H1 (cell line): ENCODE data around the gene SWI5. TPM values are rescaled to one million over a fixed set of nuclear protein-coding genes. Genes with fewer than 3 reads are reported as not detected.
A peak's percentile ranks its signal among the peaks of the same experiment; 100 is the strongest.

Experiments used
- CTCF ChIA-PET: fragments of 300-600 bp; sonication (Branson Sonifier 250); formaldehyde crosslinking; loops from one replicate; lab custom pipeline; 2021; ENCODE audit not compliant: partially characterized antibody; lab: Charles Lee
- POLR2A ChIA-PET: fragments of 300-600 bp; sonication (Branson Sonifier 250); formaldehyde crosslinking; loops from one replicate; lab custom pipeline; 2021; ENCODE audit warnings: inconsistent platforms; ENCODE audit not compliant: partially characterized antibody; lab: Charles Lee
- DNase-seq, 2 experiments: peaks; one replicate each; pipeline versions ENCODE4 v3.0.0 to v3.0.0-alpha.2; 2010 to 2022; ENCODE audit warnings: low spot score in 2 of 2, low read depth in 1 of 2, mixed read lengths in 1 of 2
- FAIRE-seq: peaks from 2 replicates; lab custom pipeline; 2011; peaks lifted over from hg19 to GRCh38; lab: Jason Lieb, UNC
- H2AFZ ChIP-seq: 2 replicates; pipeline ENCODE4 v1.8.1; 2012; ENCODE audit warnings: low read length, inconsistent platforms
- H2AK5ac ChIP-seq: 2 replicates; pipeline ENCODE4 v1.6.1; 2013; ENCODE audit warnings: low read depth, low read length
- H2BK120ac ChIP-seq: replicated peaks from 2 replicates; pipeline ENCODE3; 2013; ENCODE audit warnings: low read depth, low read length, inconsistent platforms
- H2BK12ac ChIP-seq: 2 replicates; pipeline ENCODE4 v1.6.1; 2013; ENCODE audit warnings: low read depth, low read length
- H2BK15ac ChIP-seq: 2 replicates; pipeline ENCODE4 v1.6.1; 2013; ENCODE audit warnings: low read length
- H2BK20ac ChIP-seq: 2 replicates; pipeline ENCODE4 v1.6.1; 2013; ENCODE audit warnings: low read length
- H2BK5ac ChIP-seq: 2 replicates; pipeline ENCODE4 v1.6.1; 2013; ENCODE audit warnings: low read depth, low read length
- H3K14ac ChIP-seq: 2 replicates; pipeline ENCODE4 v1.6.1; 2013; ENCODE audit warnings: inconsistent platforms; ENCODE audit not compliant: insufficient read length
- H3K18ac ChIP-seq: 2 replicates; pipeline ENCODE4 v1.6.1; 2013; ENCODE audit warnings: low read length; ENCODE audit errors: extremely low read depth
- H3K23ac ChIP-seq: 2 replicates; pipeline ENCODE4 v1.6.1; 2013; ENCODE audit warnings: inconsistent platforms; ENCODE audit not compliant: insufficient read length
- H3K23me2 ChIP-seq: 2 replicates; pipeline ENCODE4 v1.6.1; 2013; ENCODE audit warnings: low read depth, low read length
- H3K27ac ChIP-seq: 2 replicates; pipeline ENCODE4 v1.6.1; 2011; ENCODE audit warnings: low read depth, low read length, inconsistent platforms
- H3K27me3 ChIP-seq, 4 experiments: replicated peaks in 1 of 4; 1 replicate in 1 of 4; 2 replicates in 3 of 4; pipeline versions ENCODE4 v1.6.1 to v1.8.1; 2011 to 2013; ENCODE audit warnings: low read length in 3 of 4, mild to moderate bottlenecking in 3 of 4, inconsistent platforms in 2 of 4, mixed read lengths in 2 of 4, moderate library complexity in 1 of 4; ENCODE audit not compliant: control insufficient read depth in 3 of 4, insufficient read depth in 3 of 4; ENCODE audit errors: extremely low read depth in 1 of 4
- H3K36me3 ChIP-seq, 4 experiments: 2 replicates each; pipeline versions ENCODE4 v1.6.1 to v1.8.1; 2011 to 2013; ENCODE audit warnings: mild to moderate bottlenecking in 4 of 4, low read length in 3 of 4, moderate library complexity in 2 of 4, control low read depth in 1 of 4, inconsistent platforms in 1 of 4; ENCODE audit not compliant: insufficient read depth in 4 of 4, control insufficient read depth in 2 of 4
- H3K4ac ChIP-seq: replicated peaks from 2 replicates; pipeline ENCODE3; 2013; ENCODE audit warnings: low read length, low read depth, mixed read lengths, inconsistent platforms; ENCODE audit not compliant: insufficient read length
- H3K4me1 ChIP-seq, 4 experiments: replicated peaks in 1 of 4; 1 replicate in 1 of 4; 2 replicates in 3 of 4; pipeline versions ENCODE4 v1.6.1 to v1.8.1; 2011 to 2013; ENCODE audit warnings: low read length in 3 of 4, inconsistent platforms in 2 of 4, mixed read lengths in 1 of 4; ENCODE audit not compliant: insufficient read depth in 4 of 4, control insufficient read depth in 3 of 4
- H3K4me2 ChIP-seq, 2 experiments: 2 replicates each; pipeline versions ENCODE4 v1.6.1 to v1.8.1; 2011 to 2013; ENCODE audit warnings: low read depth in 2 of 2, low read length in 2 of 2, control low read depth in 1 of 2, inconsistent platforms in 1 of 2, mild to moderate bottlenecking in 1 of 2; ENCODE audit not compliant: insufficient read depth in 1 of 2
- H3K4me3 ChIP-seq, 4 experiments: fragments of 200-600, 300-600 bp in 1 of 4; sonication (generic), shearing (Covaris generic), sonication (Bioruptor Twin) in 1 of 4; 2 replicates each; pipeline versions ENCODE4 v1.5.1 to v1.8.1; 2011 to 2016; ENCODE audit warnings: low read length in 4 of 4, low read depth in 3 of 4, control low read depth in 2 of 4, inconsistent platforms in 2 of 4, mild to moderate bottlenecking in 2 of 4, mixed read lengths in 1 of 4, moderate library complexity in 1 of 4; ENCODE audit not compliant: insufficient read depth in 2 of 4; ENCODE audit errors: extremely low read depth in 1 of 4
- H3K56ac ChIP-seq: replicated peaks from 2 replicates; pipeline ENCODE3; 2013; ENCODE audit warnings: low read depth, mild to moderate bottlenecking, mixed read lengths, low read length, inconsistent platforms; ENCODE audit not compliant: insufficient read length
- H3K79me1 ChIP-seq: 2 replicates; pipeline ENCODE4 v1.6.1; 2013; ENCODE audit warnings: low read depth, low read length, control low read depth
- H3K79me2 ChIP-seq, 2 experiments: 2 replicates each; pipeline versions ENCODE4 v1.6.1 to v1.8.1; 2012 to 2013; ENCODE audit warnings: low read length in 2 of 2, mild to moderate bottlenecking in 2 of 2, inconsistent platforms in 1 of 2; ENCODE audit not compliant: insufficient read depth in 2 of 2, control insufficient read depth in 1 of 2
- H3K9ac ChIP-seq, 4 experiments: replicated peaks in 1 of 4; 1 replicate in 1 of 4; 2 replicates in 3 of 4; pipeline versions ENCODE4 v1.6.1 to v1.8.1; 2011 to 2013; ENCODE audit warnings: low read depth in 3 of 4, low read length in 3 of 4, control low read depth in 2 of 4, mild to moderate bottlenecking in 2 of 4, moderate library complexity in 2 of 4, inconsistent platforms in 1 of 4; ENCODE audit errors: extremely low read depth in 1 of 4
- H3K9me3 ChIP-seq, 2 experiments: 2 replicates each; pipeline versions ENCODE4 v1.6.1 to v1.8.1; 2012 to 2013; ENCODE audit warnings: mild to moderate bottlenecking in 2 of 2, moderate library complexity in 2 of 2, control low read depth in 1 of 2, inconsistent platforms in 1 of 2, low read depth in 1 of 2, low read length in 1 of 2, mixed read lengths in 1 of 2; ENCODE audit not compliant: insufficient read depth in 2 of 2
- H4K20me1 ChIP-seq, 2 experiments: replicated peaks in 1 of 2; 2 replicates each; pipeline versions ENCODE3 to v1.8.1; 2011 to 2013; ENCODE audit warnings: inconsistent platforms in 2 of 2, low read length in 2 of 2, mild to moderate bottlenecking in 1 of 2; ENCODE audit not compliant: insufficient read depth in 2 of 2, control insufficient read depth in 1 of 2
- H4K5ac ChIP-seq: 2 replicates; pipeline ENCODE4 v1.6.1; 2013; ENCODE audit warnings: low read length, low read depth, mixed read lengths, inconsistent platforms; ENCODE audit not compliant: insufficient read length
- H4K8ac ChIP-seq: 2 replicates; pipeline ENCODE4 v1.8.0; 2013; ENCODE audit warnings: mild to moderate bottlenecking, moderate library complexity, low read length, inconsistent platforms; ENCODE audit not compliant: insufficient read depth; ENCODE audit errors: extremely low read depth
- H4K91ac ChIP-seq: replicated peaks from 2 replicates; pipeline ENCODE3; 2013; ENCODE audit warnings: low read length, mixed read lengths, inconsistent platforms; ENCODE audit not compliant: insufficient read length
- FOSL1 ChIP-seq: IDR thresholded peaks from 2 replicates; pipeline ENCODE4 v1.6.1; 2011; ENCODE audit warnings: mild to moderate bottlenecking, low read depth, low read length, moderate library complexity; ENCODE audit not compliant: insufficient read depth
- HDAC2 ChIP-seq, 2 experiments: fragments of 300-600 bp in 1 of 2; sonication (generic) in 1 of 2; IDR thresholded peaks; 2 replicates each; pipeline ENCODE4 v1.6.1; 2011 to 2012; ENCODE audit warnings: low read depth in 2 of 2, low read length in 2 of 2, mild to moderate bottlenecking in 2 of 2, moderate library complexity in 2 of 2, borderline replicate concordance in 1 of 2, inconsistent platforms in 1 of 2
- POLR2AphosphoS5 ChIP-seq: IDR thresholded peaks from 2 replicates; pipeline ENCODE4 v1.6.1; 2011; ENCODE audit warnings: low read depth, low read length
- whole genome bisulfite sequencing, 2 experiments: shearing (Covaris generic) in 1 of 2; methylation state at CpG; one replicate each; pipeline versions ENCODE4 v1.1.6 to v1.1.7; 2013 to 2015; ENCODE audit warnings: low lambda C conversion rate in 2 of 2, mixed read lengths in 2 of 2, inconsistent platforms in 1 of 2, low coverage in 1 of 2, missing lambda C conversion rate in 1 of 2; ENCODE audit not compliant: insufficient replicate concordance in 2 of 2, insufficient coverage in 1 of 2, insufficient read length in 1 of 2; ENCODE audit errors: extremely low coverage in 1 of 2, missing lambda C conversion rate in 1 of 2; 5-methylcytosine and 5-hydroxymethylcytosine counted together
- polyA plus RNA-seq, 7 experiments: library from polyadenylated mRNA; depleted of rRNA in 3 of 7; stranded (reverse) in 5 of 7; unstranded in 2 of 7; fragments of >200 nt in 5 of 7; fragments of 200-250 nt in 2 of 7; gene quantifications; 1 replicate in 5 of 7; 2 replicates in 1 of 7; 4 replicates in 1 of 7; pipeline versions ENCODE4 v1.2.1 to v1.2.3, GENCODE V29; 2011 to 2013; ENCODE audit warnings: missing spikeins in 2 of 7, mixed read lengths in 2 of 7
- total RNA-seq: library from RNA; stranded (reverse); fragmentation: NEBNext Ultra II Directional; extraction: Animal tissue kit (Norgen Biotek cat#: 25700); gene quantifications from 2 replicates; pipeline ENCODE4 v1.2.1, GENCODE V29; 2021

Gene SWI5
- total and polyA plus RNA-seq, 2 of the 8 experiments (the other 6 are each of a cell fraction or from before 2014, with no cell fraction given), result 29.0 to 59.5 TPM

GRCh38 chr9:128253140-128253990 lies 22.7 kb upstream of the SWI5 start:
- peaks cover 0 to 7% (median 6%) of the 10 kb centered on the region in 4 experiments; a peak in 5 of 7 replicates for H3K4me1 ChIP-seq

More at GRCh38 chr9:128253140-128253990, 22.7 kb upstream of the SWI5 start:
- ChIA-PET POLR2A (interaction anchor here (0.6 to 2.5 kb wide), 12 partner anchors 7 to 131 kb away, joined by 3 to 10 read pairs (median 3); partner anchors contain the start of genes GOLGA2 and SWI5), CTCF (interaction anchor here (0.6 to 7.9 kb wide), 15 partner anchors 8 to 415 kb away, joined by 3 to 58 read pairs (median 3); no protein-coding TSS in a partner anchor)
- Histone ChIP-seq H3K36me3 (peaks cover 0 to 15% (median 5%) of the 10 kb centered on the region in 4 experiments; a peak in 4 of 8 replicates), H2BK120ac (no peak overlapping the region), H2BK20ac (no peak overlapping the region), H3K9me3 (no peaks in the 10 kb centered on the region), H3K56ac (no peak overlapping the region), H3K27me3 (no peaks in the 10 kb centered on the region; a peak in 1 of 7 replicates), H3K79me1 (peaks cover 8% of the 10 kb centered on the region), H3K18ac (no peak overlapping the region), H3K14ac (no peak overlapping the region), H4K8ac (no peak overlapping the region), H3K23me2 (peaks cover 11% of the 10 kb centered on the region), H3K4me2 (no peak overlapping the region)
- 90% methylated on average over 28 of the region's 31 CpGs; no CpG with 5 or more reads in 1 of the 2 experiments for WGBS, 2 experiments
- DNase-seq (no peak), FAIRE-seq (no peak)
- TF ChIP-seq HDAC2 (IDR thresholded peaks at IDR 0.05; ENCODE audit: borderline replicate concordance in 1 of 2, low read depth in 2 of 2, low read length in 2 of 2), result no peak
- peak; percentile 27; the same call in 1 of the 2 replicates for TF ChIP-seq POLR2AphosphoS5
- no peak for TF ChIP-seq FOSL1
- TF ChIP-seq, all 59 proteins: peak for 1
- Histone ChIP-seq H4K20me1 (peaks cover 10 to 24% of the 10 kb centered on the region in 2 experiments), H3K4ac (no peak overlapping the region), H4K91ac (no peak overlapping the region), H2AK5ac (0 out of 2 replicates have a peak overlapping the region, but pooled peaks have one; percentile 24), H2AFZ (no peak overlapping the region), H3K9ac (no peak overlapping the region), H3K4me3 (no peak overlapping the region), H2BK12ac (no peak overlapping the region), H3K23ac (no peak overlapping the region), H3K79me2 (peaks cover 0 to 7% of the 10 kb centered on the region in 2 experiments; a peak in 1 of 4 replicates), H2BK5ac (0 out of 2 replicates have a peak overlapping the region, but pooled peaks have one; percentile 35), H4K5ac (no peak overlapping the region), H2BK15ac (no peak overlapping the region), H3K27ac (no peak overlapping the region)
